NK-92 (cell line): ENCODE data around the gene GLCE.

Experiments used
- DNase-seq: peaks from one replicate; lab custom pipeline; 2025; ENCODE audit not compliant: unreplicated experiment; lab: John Stamatoyannopoulos, UW

GLCE gene

GRCh38 chr15:69160141-69160993 is at the start of gene GLCE:
GLCE (plus strand) TSS chr15:69160635; CDS start chr15:69255807, 95,172 bp downstream.
- peak; percentile 38 for DNase-seq

- DNase-seq, result no peak
These were observed 46.0 kb upstream of the GLCE start for GRCh38 chr15:69114331-69114928.

- no peak for DNase-seq
These were observed 45.4 kb upstream of the GLCE start for GRCh38 chr15:69115031-69115430.

- DNase-seq, result no peak
These were observed 44.0 kb upstream of the GLCE start for GRCh38 chr15:69116391-69116790.

- DNase-seq, result no peak
These were observed 43.0 kb upstream of the GLCE start for GRCh38 chr15:69117431-69117871.

GRCh38 chr15:69118089-69118488 is 42.3 kb upstream of the GLCE start:
- no peak for DNase-seq

- no peak for DNase-seq
These were observed 41.4 kb upstream of the GLCE start for GRCh38 chr15:69119001-69119400.

- DNase-seq, result no peak
These were observed 40.6 kb upstream of the GLCE start for GRCh38 chr15:69119683-69120395.

- no peak for DNase-seq
These were observed 39.7 kb upstream of the GLCE start for GRCh38 chr15:69120732-69121131.

GRCh38 chr15:69121198-69121828 is 39.1 kb upstream of the GLCE start:
- DNase-seq, result no peak

- DNase-seq, result no peak
These were observed 35.2 kb upstream of the GLCE start for GRCh38 chr15:69125236-69125635.

- no peak for DNase-seq
These were observed 34.4 kb upstream of the GLCE start for GRCh38 chr15:69126054-69126469.

GRCh38 chr15:69127306-69127705 is 33.1 kb upstream of the GLCE start:
- no peak for DNase-seq

GRCh38 chr15:69128667-69129311 is 31.6 kb upstream of the GLCE start:
- no peak for DNase-seq

GRCh38 chr15:69131362-69132220 is 28.8 kb upstream of the GLCE start:
- DNase-seq, result no peak

GRCh38 chr15:69132430-69132829 is 28.0 kb upstream of the GLCE start:
- DNase-seq, result no peak

- no peak for DNase-seq
These were observed 27.2 kb upstream of the GLCE start for GRCh38 chr15:69132977-69133861.

GRCh38 chr15:69133862-69134519 is 26.4 kb upstream of the GLCE start:
- DNase-seq, result no peak
